HepG2 (cell line): Measurements from ENCODE around the gene MVP. TPM values are rescaled to one million over a fixed set of nuclear protein-coding genes. Genes with fewer than 3 reads are reported as not detected.

Experiments used
- HMGA1 ChIP-seq: sonication (generic); formaldehyde crosslinking; conservative IDR thresholded peaks from 2 replicates; pipeline ENCODE4 v1.4.0; 2020; ENCODE audit warnings: missing genetic modification reagents
- ISL2 ChIP-seq: sonication (generic); formaldehyde crosslinking; IDR thresholded peaks from 2 replicates; pipeline ENCODE4 v1.5.0; 2020; ENCODE audit warnings: missing genetic modification reagents
- SCMH1 ChIP-seq: sonication (generic); formaldehyde crosslinking; IDR thresholded peaks from 2 replicates; pipeline ENCODE4 v1.9.0; 2021; ENCODE audit warnings: missing genetic modification reagents, mild to moderate bottlenecking, borderline replicate concordance
- TERF1 ChIP-seq: sonication (generic); formaldehyde crosslinking; IDR thresholded peaks from 2 replicates; pipeline ENCODE4 v1.8.0; 2022; ENCODE audit warnings: mild to moderate bottlenecking, missing genetic modification reagents, moderate library complexity
- YY1 ChIP-seq: IDR thresholded peaks from 2 replicates; pipeline ENCODE4 v1.6.1; 2011; ENCODE audit warnings: low read length, low read depth, moderate library complexity, mild to moderate bottlenecking; ENCODE audit not compliant: insufficient read depth, insufficient replicate concordance
- ZNF142 ChIP-seq: sonication (generic); formaldehyde crosslinking; IDR thresholded peaks from 2 replicates; pipeline ENCODE4 v1.4.0; 2020; ENCODE audit warnings: missing genetic modification reagents
- polyA plus RNA-seq, 8 experiments: library from polyadenylated mRNA; depleted of rRNA in 3 of 8; stranded (reverse) in 7 of 8; unstranded in 1 of 8; fragments of >200 nt; fragmentation: Illumina TruSeq in 4 of 8; extraction: Trizol in 4 of 8; gene quantifications; 2 replicates each; pipeline versions ENCODE4 v1.2.1 to v1.2.3, GENCODE V29; 2011 to 2016; ENCODE audit warnings: low read depth in 4 of 8, missing spikeins in 1 of 8, mixed read lengths in 1 of 8; ENCODE audit not compliant: insufficient read depth in 1 of 8
- total RNA-seq, 5 experiments: library from RNA; depleted of rRNA; stranded (reverse); fragments of >200 nt; fragmentation: Illumina TruSeq; extraction: Trizol; gene quantifications; 2 replicates each; pipeline ENCODE4 v1.2.3, GENCODE V29; 2016; ENCODE audit warnings: low read depth in 1 of 5

The MVP gene
- total and polyA plus RNA-seq, 2 of the 13 experiments (the other 11 are each of a cell fraction or from before 2014, with no cell fraction given): 22.9 to 43.5 TPM

- TF ChIP-seq ZNF142 (CRISPR knock-in tag): peak; percentile 88
- no peak for TF ChIP-seq HMGA1
- peak; percentile 95 for TF ChIP-seq YY1
- peak; percentile 60 for TF ChIP-seq ISL2
- TF ChIP-seq SCMH1: no peak
- no peak for TF ChIP-seq TERF1 (CRISPR knock-in tag)
- TF ChIP-seq, all 625 proteins: peak for 399
Observed at GRCh38 chr16:29790183-29790948, 29.9 kb upstream of the MVP start, which contains the start of gene KIF22 (continued).
